K562 (cell line): ENCODE data around the gene WNK1. TPM values are rescaled to one million over a fixed set of nuclear protein-coding genes. Genes with fewer than 3 reads are reported as not detected.

ENCODE experiments used
- ATF3 ChIP-seq, 2 experiments: fragments of 450-650 bp in 1 of 2; sonication (generic) in 1 of 2; formaldehyde crosslinking in 1 of 2; IDR thresholded peaks in 1 of 2; conservative IDR thresholded peaks in 1 of 2; 2 replicates each; pipeline versions ENCODE4 v1.6.1 to v1.8.1; 2016 to 2023; ENCODE audit warnings: mild to moderate bottlenecking in 2 of 2, moderate library complexity in 2 of 2, inconsistent platforms in 1 of 2, missing genetic modification reagents in 1 of 2
- CTCF ChIP-seq, 3 experiments: IDR thresholded peaks in 2 of 3; conservative IDR thresholded peaks in 1 of 3; 2 replicates each; pipeline ENCODE4 v1.5.1; 2011 to 2012; ENCODE audit warnings: low read length in 3 of 3, mild to moderate bottlenecking in 3 of 3, control low read depth in 2 of 3, improper control_type of control experiment in 1 of 3, inconsistent platforms in 1 of 3, low read depth in 1 of 3, mixed read lengths in 1 of 3, moderate library complexity in 1 of 3; ENCODE audit not compliant: insufficient read depth in 2 of 3
- CUX1 ChIP-seq: fragments of 200-800 bp; sonication (Bioruptor generic); IDR thresholded peaks from 2 replicates; pipeline ENCODE4 v1.6.1; 2016; ENCODE audit warnings: missing genetic modification characterization, missing compliant biosample characterization
- DEAF1 ChIP-seq: fragments of 450-650 bp; formaldehyde crosslinking; IDR thresholded peaks from 2 replicates; pipeline ENCODE4 v1.4.0; 2020; ENCODE audit warnings: mild to moderate bottlenecking, moderate library complexity
- ETV6 ChIP-seq, 3 experiments: fragments of 150-350 bp in 1 of 3; sonication (generic) in 1 of 3; formaldehyde crosslinking in 1 of 3; IDR thresholded peaks; 2 replicates each; pipeline versions ENCODE4 v1.6.1 to v1.8.0; 2014 to 2022; ENCODE audit warnings: borderline replicate concordance in 2 of 3, low read depth in 2 of 3, antibody characterized with exemption in 1 of 3, low read length in 1 of 3, mild to moderate bottlenecking in 1 of 3, missing genetic modification reagents in 1 of 3
- GTF2F1 ChIP-seq: IDR thresholded peaks from 2 replicates; pipeline ENCODE4 v1.6.1; 2011; ENCODE audit warnings: low read depth, low read length, improper control_type of control experiment
- HDAC1 ChIP-seq, 2 experiments: fragments of 450-650 bp; IDR thresholded peaks; 2 replicates each; pipeline ENCODE4 v1.6.1; 2016 to 2017; ENCODE audit warnings: inconsistent platforms in 1 of 2, mild to moderate bottlenecking in 1 of 2, moderate library complexity in 1 of 2
- HMBOX1 ChIP-seq: sonication (generic); IDR thresholded peaks from 2 replicates; pipeline ENCODE4 v1.6.1; 2016
- KDM2B ChIP-seq: fragments of 250-450 bp; sonication (Bioruptor Pico); IDR thresholded peaks from 2 replicates; pipeline ENCODE4 v1.8.0; 2021; ENCODE audit warnings: mild to moderate bottlenecking, moderate library complexity
- MAFF ChIP-seq: IDR thresholded peaks from 2 replicates; pipeline ENCODE4 v1.6.1; 2012; ENCODE audit warnings: low read length, improper control_type of control experiment
- MAFK ChIP-seq: IDR thresholded peaks from 2 replicates; pipeline ENCODE4 v1.6.1; 2011; ENCODE audit warnings: low read length, improper control_type of control experiment
- NFYB ChIP-seq: IDR thresholded peaks from 2 replicates; pipeline ENCODE4 v1.6.1; 2011; ENCODE audit warnings: mild to moderate bottlenecking, moderate library complexity; ENCODE audit not compliant: insufficient read length; ENCODE audit errors: extremely low read depth
- NR2C1 ChIP-seq, 2 experiments: fragments of 450-650 bp; IDR thresholded peaks; 2 replicates each; pipeline ENCODE4 v1.6.1; 2017; ENCODE audit warnings: mild to moderate bottlenecking in 2 of 2, antibody characterized with exemption in 1 of 2, inconsistent platforms in 1 of 2, missing compliant biosample characterization in 1 of 2, missing genetic modification characterization in 1 of 2
- ZBTB1 ChIP-seq: sonication (generic); formaldehyde crosslinking; IDR thresholded peaks from 2 replicates; pipeline ENCODE4 v1.8.1; 2023; ENCODE audit warnings: missing genetic modification reagents, low read depth, mild to moderate bottlenecking, borderline replicate concordance
- polyA plus RNA-seq, 8 experiments: library from polyadenylated mRNA; depleted of rRNA in 4 of 8; stranded (reverse) in 5 of 8; unstranded in 3 of 8; fragments of >200 nt; fragmentation: Nextera tagmentation in 2 of 8; fragmentation: Illumina TruSeq in 1 of 8; extraction: Ambion mirVana in 2 of 8; extraction: Trizol in 1 of 8; gene quantifications; 2 replicates each; pipeline versions ENCODE4 v1.2.1 to v1.2.3, GENCODE V29; 2011 to 2014; ENCODE audit warnings: inconsistent platforms in 1 of 8, missing spikeins in 1 of 8
- total RNA-seq, 7 experiments: library from RNA; depleted of rRNA in 6 of 7; stranded (reverse); fragments of >200 nt in 6 of 7; fragmentation: Illumina TruSeq in 2 of 7; extraction: Trizol in 2 of 7; gene quantifications; 2 replicates each; pipeline versions ENCODE4 v1.2.1 to v1.2.3, GENCODE V29; 2011 to 2021; ENCODE audit warnings: low replicate concordance in 1 of 7

Gene WNK1
- total and polyA plus RNA-seq, 9 of the 15 experiments (the other 6 are each of a cell fraction or from before 2014, with no cell fraction given), result 4.3 to 73.9 (median 31.0) TPM

- TF ChIP-seq ATF3 (IDR thresholded peaks at IDR 0.05) (peak; percentile 65), ATF3 (CRISPR knock-in tag; conservative IDR thresholded peaks at IDR 0.05) (0 out of 2 replicates have a peak, but pooled peaks have one; percentile 52), DEAF1 (CRISPR knock-in tag) (0 out of 2 replicates have a peak, but pooled peaks have one; percentile 3), NR2C1 (IDR thresholded peaks at IDR 0.05) (no peak), NR2C1 (tag; IDR thresholded peaks at IDR 0.05) (no peak), HDAC1 (IDR thresholded peaks at IDR 0.05) (0 out of 4 replicates have a peak, but pooled peaks of 1 of the 2 experiments have one; percentile 25), CTCF (IDR thresholded peaks at IDR 0.05 in 2 of 3, conservative IDR thresholded peaks at IDR 0.05 in 1 of 3; ENCODE audit: insufficient read depth in 2 of 3, low read depth in 1 of 3, low read length in 3 of 3) (peak; percentile 31 to 54 (median 52); a peak in 5 of 6 replicates), KDM2B (CRISPR knock-in tag) (no peak), ZBTB1 (CRISPR knock-in tag) (no peak), MAFK (peak; percentile 33; the same call in 1 of the 2 replicates), ETV6 (IDR thresholded peaks at IDR 0.05; ENCODE audit: borderline replicate concordance in 1 of 2, low read depth in 2 of 2, low read length in 1 of 2) (no peak), ETV6 (CRISPR knock-in tag; IDR thresholded peaks at IDR 0.05; ENCODE audit: borderline replicate concordance) (no peak), GTF2F1 (no peak), NFYB (no peak), CUX1 (CRISPR knock-in tag) (no peak), MAFF (peak; percentile 58; the same call in 1 of the 2 replicates), HMBOX1 (peak; percentile 100)
Observed at GRCh38 chr12:754851-755562, 2.6 kb downstream of the WNK1 start (continued).
